A549 (cell line): ENCODE results near the gene HLA-DQB1. TPM values are rescaled to one million over a fixed set of nuclear protein-coding genes. Genes with fewer than 3 reads are reported as not detected.

ENCODE experiments used
- ATAC-seq, 2 experiments: fragments of 200-7000 bp in 1 of 2; fragments of >200 bp in 1 of 2; cut with Nextera tagmentation in 1 of 2; cut with Tn5 transposase in 1 of 2; 3 replicates each; pipeline versions ENCODE4 v1.8.0 to v1.9.1; 2018 to 2020; ENCODE audit warnings: mild to moderate bottlenecking in 1 of 2, moderate library complexity in 1 of 2
- CTCF ChIA-PET: fragments of 300-600 bp; sonication (Branson Sonifier 250); formaldehyde crosslinking; extraction: SDS; loops from one replicate; lab custom pipeline; 2021; ENCODE audit warnings: antibody characterized with exemption, inconsistent platforms; lab: Yijun Ruan, JAX
- POLR2A ChIA-PET: fragments of 350-600 bp; formaldehyde crosslinking; extraction: SDS; loops from one replicate; lab custom pipeline; 2021; ENCODE audit warnings: antibody characterized with exemption, inconsistent platforms; lab: Yijun Ruan, JAX
- DNase-seq, 2 experiments: peaks; one replicate each; pipeline versions ENCODE4 v3.0.0 to v3.0.0-alpha.2; 2011 to 2016; ENCODE audit warnings: low read depth in 1 of 2, low spot score in 1 of 2
- FAIRE-seq: peaks from 2 replicates; lab custom pipeline; 2011; peaks lifted over from hg19 to GRCh38; lab: Jason Lieb, UNC
- H3K27ac ChIP-seq, 2 experiments: fragments of >200 bp; sonication (Bioruptor Twin); formaldehyde crosslinking; 3 replicates each; pipeline ENCODE4 v1.5.1; 2016 to 2017
- H3K4me1 ChIP-seq: fragments of >200 bp; sonication (Bioruptor Twin); formaldehyde crosslinking; 3 replicates; pipeline ENCODE4 v1.6.1; 2016
- H3K4me2 ChIP-seq: fragments of >200 bp; sonication (Bioruptor Twin); formaldehyde crosslinking; 3 replicates; pipeline ENCODE4 v1.6.1; 2016
- H3K4me3 ChIP-seq: fragments of >200 bp; sonication (Bioruptor Twin); formaldehyde crosslinking; 3 replicates; pipeline ENCODE4 v1.5.1; 2016
- H3K9me3 ChIP-seq: fragments of >200 bp; sonication (Bioruptor Twin); formaldehyde crosslinking; 3 replicates; pipeline ENCODE4 v1.6.1; 2016
- ATOH8 ChIP-seq: fragments of 250-450 bp; sonication (Bioruptor Pico); IDR thresholded peaks from 2 replicates; pipeline ENCODE4 v1.5.0; 2020; ENCODE audit warnings: low read depth, mild to moderate bottlenecking, moderate library complexity
- CBX2 ChIP-seq: fragments of 200-600 bp; sonication (generic); IDR thresholded peaks from 2 replicates; pipeline ENCODE4 v1.6.1; 2016; ENCODE audit warnings: low read depth, mild to moderate bottlenecking, borderline replicate concordance
- CBX8 ChIP-seq: fragments of 200-600 bp; sonication (generic); IDR thresholded peaks from 2 replicates; pipeline ENCODE4 v1.6.1; 2016
- CHD2 ChIP-seq: fragments of 150-350 bp; IDR thresholded peaks from 2 replicates; pipeline ENCODE4 v1.6.1; 2014; ENCODE audit warnings: low read length; ENCODE audit not compliant: partially characterized antibody
- CTCF ChIP-seq: fragments of >200 bp; sonication (Bioruptor Twin); formaldehyde crosslinking; IDR thresholded peaks from 3 replicates; pipeline ENCODE4 v1.5.1; 2016
- EHMT2 ChIP-seq: fragments of 200-600 bp; sonication (generic); IDR thresholded peaks from 2 replicates; pipeline ENCODE4 v1.6.1; 2016; ENCODE audit warnings: antibody characterized with exemption, low read depth, mild to moderate bottlenecking, moderate library complexity
- ELK1 ChIP-seq: fragments of 150-350 bp; IDR thresholded peaks from 2 replicates; pipeline ENCODE4 v1.6.1; 2014; ENCODE audit warnings: low read depth, mild to moderate bottlenecking, low read length
- FOSB ChIP-seq: fragments of 250-450 bp; sonication (Bioruptor Pico); IDR thresholded peaks from 2 replicates; pipeline ENCODE4 v1.5.0; 2020; ENCODE audit warnings: mild to moderate bottlenecking, moderate library complexity
- FOSL2 ChIP-seq, 2 experiments: fragments of 450-650 bp in 1 of 2; fragments of >200 bp in 1 of 2; sonication (Bioruptor Twin) in 1 of 2; formaldehyde crosslinking; IDR thresholded peaks; 2 replicates each; pipeline versions ENCODE4 v1.5.0 to v1.6.1; 2016 to 2020; ENCODE audit warnings: mild to moderate bottlenecking in 1 of 2, moderate library complexity in 1 of 2
- FOXS1 ChIP-seq: fragments of 250-450 bp; sonication (Bioruptor Pico); IDR thresholded peaks from 2 replicates; pipeline ENCODE4 v1.5.0; 2020; ENCODE audit warnings: mild to moderate bottlenecking, moderate library complexity
- GATA3 ChIP-seq: IDR thresholded peaks from 2 replicates; pipeline ENCODE4 v1.6.1; 2012; ENCODE audit warnings: borderline replicate concordance
- HMGXB4 ChIP-seq: fragments of 250-450 bp; sonication (Bioruptor Pico); IDR thresholded peaks from 2 replicates; pipeline ENCODE4 v1.5.0; 2021; ENCODE audit warnings: mild to moderate bottlenecking, moderate library complexity, borderline replicate concordance
- HOXB5 ChIP-seq: fragments of 250-450 bp; sonication (Bioruptor Pico); IDR thresholded peaks from 2 replicates; pipeline ENCODE4 v1.5.0; 2020; ENCODE audit warnings: mild to moderate bottlenecking, moderate library complexity
- KDM5A ChIP-seq: fragments of 200-600 bp; sonication (generic); IDR thresholded peaks from 2 replicates; pipeline ENCODE4 v1.6.1; 2016; ENCODE audit warnings: antibody characterized with exemption, mild to moderate bottlenecking
- MAX ChIP-seq: IDR thresholded peaks from 2 replicates; pipeline ENCODE4 v1.6.1; 2012
- POLR2AphosphoS2 ChIP-seq: conservative IDR thresholded peaks from 2 replicates; pipeline ENCODE4 v1.6.1; 2012; ENCODE audit warnings: low read length, improper control_type of control experiment, inconsistent platforms
- RAD21 ChIP-seq, 2 experiments: fragments of >200 bp in 1 of 2; sonication (Bioruptor Twin) in 1 of 2; formaldehyde crosslinking in 1 of 2; IDR thresholded peaks in 1 of 2; conservative IDR thresholded peaks in 1 of 2; 2 replicates in 1 of 2; 3 replicates in 1 of 2; pipeline ENCODE4 v1.6.1; 2012 to 2018; ENCODE audit warnings: inconsistent platforms in 1 of 2
- RARB ChIP-seq: fragments of 250-450 bp; sonication (Bioruptor Pico); IDR thresholded peaks from 2 replicates; pipeline ENCODE4 v1.8.0; 2021; ENCODE audit warnings: mild to moderate bottlenecking, moderate library complexity
- TFCP2L1 ChIP-seq: fragments of 250-450 bp; sonication (Bioruptor Pico); IDR thresholded peaks from 2 replicates; pipeline ENCODE4 v1.5.0; 2021; ENCODE audit warnings: mild to moderate bottlenecking
- USF2 ChIP-seq: fragments of 450-650 bp; IDR thresholded peaks from 2 replicates; pipeline ENCODE4 v1.6.1; 2014; ENCODE audit warnings: antibody characterized with exemption
- ZC3H11A ChIP-seq: fragments of 450-650 bp; IDR thresholded peaks from 2 replicates; pipeline ENCODE4 v1.6.1; 2014; ENCODE audit warnings: antibody characterized with exemption, mild to moderate bottlenecking
- ZNF302 ChIP-seq: fragments of 250-450 bp; sonication (Bioruptor Pico); IDR thresholded peaks from 2 replicates; pipeline ENCODE4 v1.9.0; 2021; ENCODE audit warnings: inconsistent platforms, mild to moderate bottlenecking, moderate library complexity
- ZSCAN20 ChIP-seq: fragments of 250-450 bp; sonication (Bioruptor Pico); IDR thresholded peaks from 2 replicates; pipeline ENCODE4 v1.8.0; 2022; ENCODE audit warnings: mild to moderate bottlenecking, moderate library complexity
- WGBS: methylation state at CpG from one replicate; pipeline ENCODE4 v1.1.6; 2017; ENCODE audit errors: missing lambda C conversion rate; 5-methylcytosine and 5-hydroxymethylcytosine counted together
- polyA plus RNA-seq, 4 experiments: library from polyadenylated mRNA; depleted of rRNA in 3 of 4; stranded (reverse); fragments of >200 nt; fragmentation: RNase III in 1 of 4; extraction: RNeasy Plus Mini Kit Qiagen cat#74134 plus additional on column Dnase treatment in 1 of 4; gene quantifications; 2 replicates in 3 of 4; 3 replicates in 1 of 4; pipeline ENCODE4 v1.2.3, GENCODE V29; 2011 to 2017

HLA-DQB1 gene
- polyA plus RNA-seq, 2 of the 4 experiments (the other 2 are of a cell fraction), result not detected

GRCh38 chr6:32639440-32640394, 26.7 kb downstream of the HLA-DQB1 start:
- FAIRE-seq, result no peak
- no peak for TF ChIP-seq POLR2AphosphoS2
- TF ChIP-seq GATA3, result no peak
- TF ChIP-seq ELK1, result no peak
- TF ChIP-seq FOSB (CRISPR knock-in tag), result no peak
- TF ChIP-seq EHMT2, result no peak
- no peak for TF ChIP-seq ZSCAN20
- TF ChIP-seq ZNF302, result no peak
- no peak for TF ChIP-seq CBX2
- no peak for TF ChIP-seq USF2
- no peak for TF ChIP-seq FOXS1
- no peak for TF ChIP-seq MAX
- TF ChIP-seq FOSL2 (IDR thresholded peaks at IDR 0.05), result no peak
- TF ChIP-seq FOSL2 (CRISPR knock-in tag; IDR thresholded peaks at IDR 0.05), result no peak
- TF ChIP-seq HMGXB4 (CRISPR knock-in tag), result no peak
- TF ChIP-seq, all 56 proteins: peak for 0
- ATAC-seq, result no peak
- H3K4me3 ChIP-seq, result no peak overlapping the region
- POLR2A ChIA-PET, result no interaction called here
- 4% methylated on average over 7 of the region's 8 CpGs for whole genome bisulfite sequencing
- H3K4me1 ChIP-seq, result no peaks in the 10 kb centered on the region
- H3K27ac ChIP-seq, result no peak overlapping the region
- DNase-seq, result no peak
- CTCF ChIA-PET, result interaction anchor here (1.1 kb wide), 1 partner anchor 10 kb away, joined by 3 read pairs; no protein-coding TSS in a partner anchor
- H3K4me2 ChIP-seq, result no peak overlapping the region
- no peaks in the 10 kb centered on the region for H3K9me3 ChIP-seq

- DNase-seq, result no peak
- H3K4me1 ChIP-seq, result no peaks in the 10 kb centered on the region
- 11% methylated on average over 5 of the region's 9 CpGs for WGBS
- no peak overlapping the region for H3K4me2 ChIP-seq
- ChIA-PET POLR2A (no interaction called here), CTCF (interaction anchor here (1.1 kb wide), 1 partner anchor 9 kb away, joined by 3 read pairs; no protein-coding TSS in a partner anchor)
- no peak overlapping the region for H3K4me3 ChIP-seq
- no peak for TF ChIP-seq RAD21 (conservative IDR thresholded peaks at IDR 0.05 in 1 of 2, IDR thresholded peaks at IDR 0.05 in 1 of 2)
- no peak for TF ChIP-seq CTCF
- no peak for TF ChIP-seq CHD2
- no peak for TF ChIP-seq TFCP2L1
- no peak for TF ChIP-seq CBX8
- TF ChIP-seq KDM5A, result no peak
- no peak for TF ChIP-seq ELK1
- no peak for TF ChIP-seq ATOH8 (CRISPR knock-in tag)
- TF ChIP-seq ZC3H11A, result no peak
- TF ChIP-seq FOSL2 (IDR thresholded peaks at IDR 0.05), result no peak
- TF ChIP-seq FOSL2 (CRISPR knock-in tag; IDR thresholded peaks at IDR 0.05), result no peak
- TF ChIP-seq FOXS1, result no peak
- TF ChIP-seq RARB (CRISPR knock-in tag), result no peak
- TF ChIP-seq HOXB5 (CRISPR knock-in tag), result no peak
- H3K27ac ChIP-seq, result no peak overlapping the region
- FAIRE-seq, result no peak
- H3K9me3 ChIP-seq, result no peaks in the 10 kb centered on the region
- no peak for ATAC-seq
These were observed 27.8 kb downstream of the HLA-DQB1 start for GRCh38 chr6:32638532-32639219.
